GM12874 (cell line): Measurements from ENCODE around the gene KMT2E.

Experiments
- CTCF ChIP-seq: IDR thresholded peaks from 2 replicates; pipeline ENCODE4 v1.5.1; 2011; ENCODE audit warnings: low read depth, mild to moderate bottlenecking, control low read depth, low read length, moderate library complexity; ENCODE audit not compliant: insufficient read depth

The KMT2E gene

GRCh38 chr7:105027176-105027853, 13.3 kb downstream of the KMT2E start:
- TF ChIP-seq CTCF, result no peak

- no peak for TF ChIP-seq CTCF
These were observed 14.0 kb downstream of the KMT2E start for GRCh38 chr7:105028004-105028403.

- TF ChIP-seq CTCF, result no peak
These were observed 16.4 kb downstream of the KMT2E start for GRCh38 chr7:105030447-105030846.

GRCh38 chr7:105032553-105033214, 18.7 kb downstream of the KMT2E start:
- no peak for TF ChIP-seq CTCF

- TF ChIP-seq CTCF, result no peak
These were observed 21.3 kb downstream of the KMT2E start for GRCh38 chr7:105035349-105035748.

- TF ChIP-seq CTCF, result no peak
These were observed 22.5 kb downstream of the KMT2E start for GRCh38 chr7:105036217-105037168.

- TF ChIP-seq CTCF, result no peak
These were observed 23.3 kb downstream of the KMT2E start for GRCh38 chr7:105037319-105037718.
